SK-N-DZ (cell line): ENCODE measurements around the gene ALPG. TPM values are rescaled to one million over a fixed set of nuclear protein-coding genes. Genes with fewer than 3 reads are reported as not detected.
"Not testable (repeated sequence)": the region's sequence is repeated elsewhere in the genome, so short reads cannot be mapped to it uniquely, and the experiment has no call there.

ENCODE experiments used
- DNase-seq: peaks from one replicate; pipeline ENCODE4 v3.0.0-alpha.2; 2015; ENCODE audit warnings: low spot score
- polyA plus RNA-seq, 2 experiments: library from polyadenylated mRNA; depleted of rRNA; stranded (reverse); fragments of >200 nt; gene quantifications; 2 replicates each; pipeline ENCODE4 v1.2.3, GENCODE V29; 2014

The ALPG gene
- not detected in 2 replicates for polyA plus RNA-seq (2014; cell fraction: cytosol; rRNA removed)
- not detected in 2 replicates for polyA plus RNA-seq (2014; cell fraction: nucleus; rRNA removed)

GRCh38 chr2:232406556-232407310 is at the start of gene ALPG:
Gene ALPG, plus strand, starts transcription at chr2:232406844. Its CDS starts 51 bp downstream, at chr2:232406895.
- DNase-seq = no peak

GRCh38 chr2:232361646-232362045 is 45.0 kb upstream of the ALPG start:
- no peak for DNase-seq

DNA sequence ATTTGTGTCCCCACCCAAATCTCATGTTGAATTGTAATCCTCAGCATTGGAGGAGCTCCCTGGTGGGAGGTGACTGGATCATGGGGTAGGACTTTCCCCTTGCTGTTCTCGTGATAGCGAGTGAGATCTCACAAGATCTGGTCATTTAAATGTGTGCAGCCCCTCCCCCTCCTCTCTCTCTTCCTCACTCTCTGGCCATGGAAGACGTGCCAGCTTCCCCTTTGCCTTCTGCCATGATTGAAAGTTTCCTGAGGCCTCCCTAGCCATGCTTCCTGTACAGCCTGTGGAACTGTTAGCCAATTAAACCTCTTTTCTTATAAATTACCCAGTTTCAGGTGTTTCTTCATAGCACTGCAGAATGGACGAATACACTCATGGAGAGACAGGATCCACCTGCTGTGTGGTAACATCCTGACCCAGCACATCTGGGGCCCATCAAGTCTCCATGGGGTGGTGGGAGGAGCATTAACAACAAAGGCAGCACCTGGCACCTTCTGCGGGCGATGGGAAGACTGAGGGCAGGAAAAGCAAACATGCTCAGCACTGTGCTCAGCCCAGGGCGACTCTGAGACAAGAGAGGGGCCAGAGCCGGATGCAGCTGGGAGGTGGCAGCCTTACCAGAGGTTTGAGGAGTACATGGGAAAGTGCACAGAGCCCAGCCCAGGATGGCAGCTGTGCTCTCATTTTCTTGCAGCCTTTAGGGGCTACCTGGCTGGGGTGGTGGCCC is 44.3 kb upstream of the ALPG start:
- DNase-seq = no peak

DNA sequence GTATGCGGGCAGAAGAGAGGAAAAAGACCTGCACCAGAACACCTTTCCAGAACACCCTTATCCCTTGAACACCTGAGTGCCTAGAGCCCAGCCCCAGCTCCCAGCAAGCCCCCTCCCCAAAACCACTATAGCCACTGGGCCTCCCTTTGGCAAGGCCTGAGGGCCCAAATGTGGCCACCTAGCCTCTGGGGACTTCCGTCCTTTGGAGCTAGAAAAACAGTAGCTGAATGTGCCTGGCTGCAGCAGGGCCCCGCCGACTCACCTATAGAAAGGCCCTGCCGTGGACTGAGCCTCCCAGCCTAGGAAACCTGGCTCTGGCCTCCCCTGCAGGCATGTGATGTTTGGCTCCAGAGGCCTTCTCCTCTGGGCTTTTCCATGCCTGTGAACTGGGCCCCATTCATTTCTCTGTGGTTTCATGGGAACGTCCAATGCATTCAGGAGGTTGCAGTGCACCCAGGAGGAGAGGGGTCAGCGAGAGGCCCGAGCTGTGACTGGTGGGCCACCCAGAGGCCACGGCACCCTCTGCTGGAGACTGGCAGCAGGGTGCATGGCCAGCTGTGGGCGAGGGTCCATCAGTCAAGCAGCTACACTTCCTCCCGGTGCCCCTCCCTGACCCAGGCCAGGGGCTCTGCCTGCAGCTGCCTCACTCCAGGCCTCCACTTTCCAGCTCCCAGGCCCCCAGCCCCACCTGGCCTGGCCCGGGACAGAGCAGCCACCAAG is 43.4 kb upstream of the ALPG start:
- not testable (repeated sequence) for DNase-seq

- no peak for DNase-seq
These were observed 42.6 kb upstream of the ALPG start for GRCh38 chr2:232363784-232364615.

- not testable (repeated sequence) for DNase-seq
These were observed 41.6 kb upstream of the ALPG start for GRCh38 chr2:232364806-232365594.

DNA sequence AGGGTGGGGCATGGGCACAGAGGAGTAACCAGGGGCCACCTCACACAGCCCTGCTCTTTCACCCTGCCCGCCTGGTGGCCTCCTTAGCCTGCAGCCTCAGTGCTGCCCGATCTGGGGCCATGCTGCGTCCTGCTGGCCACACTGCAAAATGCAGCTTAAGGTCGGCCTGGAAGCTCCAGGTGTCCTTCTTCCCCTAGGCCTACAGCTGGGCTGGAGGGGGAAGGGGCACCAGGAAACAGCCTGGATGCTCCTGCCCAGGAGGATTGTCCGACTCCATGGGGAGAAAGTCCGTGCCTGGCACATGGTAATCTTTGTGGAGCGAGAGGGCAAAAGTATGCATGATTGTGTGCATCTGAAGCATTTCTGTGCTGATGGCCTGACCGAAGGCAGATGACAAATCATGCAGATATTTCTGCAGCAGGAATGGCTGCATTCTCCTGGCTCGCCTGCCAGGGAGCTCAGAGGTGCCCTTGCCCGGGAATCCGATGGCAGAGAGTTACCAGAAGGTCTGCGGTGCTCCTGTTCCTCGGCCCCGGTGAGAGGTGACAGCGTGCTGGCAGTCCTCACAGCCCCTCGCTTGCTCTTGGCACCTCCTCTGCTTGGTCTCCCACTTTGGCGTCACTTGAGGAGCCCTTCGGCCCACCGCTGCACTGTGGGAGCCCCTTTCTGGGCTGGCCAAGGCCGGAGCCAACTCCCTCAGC is 40.9 kb upstream of the ALPG start:
- peak; percentile 55 for DNase-seq

GRCh38 chr2:232366461-232366860 is 40.2 kb upstream of the ALPG start:
- not testable (repeated sequence) for DNase-seq

DNA sequence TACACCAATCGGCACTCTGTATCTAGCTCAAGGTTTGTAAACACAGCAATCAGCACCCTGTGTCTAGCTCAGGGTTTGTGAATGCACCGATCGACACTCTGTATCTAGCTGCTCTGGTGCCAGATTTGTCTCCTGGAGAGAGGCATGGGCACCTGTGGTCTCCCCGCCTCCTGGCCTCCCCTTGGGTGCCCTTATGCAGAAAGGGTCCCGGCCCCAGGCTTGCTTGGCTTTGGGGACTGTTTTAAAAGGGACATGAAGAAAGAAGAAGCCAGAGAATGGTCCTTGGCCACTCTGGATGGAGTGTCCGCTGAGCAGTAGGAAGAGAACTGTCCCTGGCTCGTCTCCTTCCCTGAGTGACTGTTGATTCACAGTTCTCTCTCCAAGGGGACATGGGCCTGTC is 39.6 kb upstream of the ALPG start:
- DNase-seq = no peak

GRCh38 chr2:232367591-232368233 is 38.9 kb upstream of the ALPG start:
- no peak for DNase-seq

DNA sequence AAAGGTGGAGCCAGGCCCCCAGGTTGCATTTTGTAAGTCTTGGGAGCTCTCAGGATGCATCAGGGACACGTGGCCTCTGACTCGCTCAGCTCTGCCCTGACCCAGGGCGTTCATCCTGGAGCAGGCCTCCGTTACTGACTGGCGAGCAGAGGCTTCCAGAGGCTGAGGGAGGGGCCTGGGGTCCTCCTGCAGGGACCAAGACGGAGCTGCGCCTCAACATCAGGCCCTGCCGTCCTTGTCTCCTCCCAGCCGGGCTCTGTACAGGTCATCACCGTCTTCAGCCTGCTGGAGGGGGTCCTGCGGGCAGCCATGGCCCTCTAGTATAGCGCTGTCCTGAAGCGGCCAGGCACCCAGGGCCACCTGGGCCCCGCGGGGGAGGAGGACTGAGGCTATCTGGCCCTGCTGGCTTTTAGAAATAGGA is 38.3 kb upstream of the ALPG start:
- no peak for DNase-seq

GRCh38 chr2:232369126-232369951 is 37.3 kb upstream of the ALPG start:
- DNase-seq = no peak

DNA sequence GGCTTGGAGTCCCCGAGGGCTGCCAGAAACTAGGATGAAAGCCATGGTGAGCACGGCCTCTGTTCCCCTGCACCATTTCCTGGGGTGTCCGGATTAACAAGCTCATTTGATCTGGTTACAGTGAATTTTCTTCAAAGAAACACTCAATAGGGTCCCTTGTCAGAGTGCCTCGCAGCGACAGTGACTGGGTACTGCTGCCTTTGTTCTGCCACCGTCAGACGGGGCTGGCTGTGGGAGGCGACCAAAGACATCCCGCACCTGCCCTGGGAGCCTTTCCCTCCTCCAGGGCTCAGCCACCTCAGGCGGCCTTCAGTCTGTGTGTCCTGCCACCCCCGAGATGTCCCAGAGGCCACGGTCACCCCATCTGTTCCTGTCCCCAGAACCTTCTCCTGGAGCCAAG is 36.6 kb upstream of the ALPG start:
- DNase-seq = not testable (repeated sequence)

GRCh38 chr2:232372231-232373208 is 34.1 kb upstream of the ALPG start:
- no peak for DNase-seq

GRCh38 chr2:232374356-232374755 is 32.3 kb upstream of the ALPG start:
- no peak for DNase-seq

- no peak for DNase-seq
These were observed 31.5 kb upstream of the ALPG start for GRCh38 chr2:232375164-232375563.

GRCh38 chr2:232376260-232376659 is 30.4 kb upstream of the ALPG start:
- DNase-seq = no peak
